Fibroblast of skin of right quadriceps (primary cell): ENCODE data around the gene GLI3.
A peak's percentile ranks its signal among the peaks of the same experiment; 100 is the strongest.

ENCODE experiments used
- DNase-seq: peaks from one replicate; pipeline ENCODE4 v3.0.0-alpha.2; 2013

Gene GLI3

GRCh38 chr7:42235741-42236161 lies 1.3 kb downstream of the GLI3 start:
- DNase-seq: no peak

- no peak for DNase-seq
Observed at GRCh38 chr7:42234736-42235135, 2.3 kb downstream of the GLI3 start.

GRCh38 chr7:42233695-42234331 lies 3.2 kb downstream of the GLI3 start:
- peak; percentile 66 for DNase-seq

- DNase-seq: no peak
Observed at GRCh38 chr7:42233171-42233570, 3.8 kb downstream of the GLI3 start.

GRCh38 chr7:42232275-42232674 lies 4.7 kb downstream of the GLI3 start:
- DNase-seq: peak; percentile 74

GRCh38 chr7:42231043-42231787 lies 5.8 kb downstream of the GLI3 start:
- DNase-seq: no peak

- no peak for DNase-seq
Observed at GRCh38 chr7:42227936-42228591, 8.9 kb downstream of the GLI3 start.

- DNase-seq: no peak
Observed at GRCh38 chr7:42227541-42227935, 9.5 kb downstream of the GLI3 start.

- no peak for DNase-seq
Observed at GRCh38 chr7:42227021-42227420, 10.0 kb downstream of the GLI3 start.

- peak; percentile 58 for DNase-seq
Observed at GRCh38 chr7:42226354-42226941, 10.6 kb downstream of the GLI3 start.

- no peak for DNase-seq
Observed at GRCh38 chr7:42224391-42225003, 12.5 kb downstream of the GLI3 start.

GRCh38 chr7:42222891-42223290 lies 14.1 kb downstream of the GLI3 start:
- DNase-seq: no peak

GRCh38 chr7:42222125-42222524 lies 14.9 kb downstream of the GLI3 start:
- DNase-seq: no peak

GRCh38 chr7:42221304-42221703 lies 15.7 kb downstream of the GLI3 start:
- no peak for DNase-seq

GRCh38 chr7:42219447-42219846 lies 17.6 kb downstream of the GLI3 start:
- peak; percentile 62 for DNase-seq

GRCh38 chr7:42218248-42218647 lies 18.8 kb downstream of the GLI3 start:
- no peak for DNase-seq

GRCh38 chr7:42217548-42217947 lies 19.5 kb downstream of the GLI3 start:
- DNase-seq: no peak

GRCh38 chr7:42217053-42217452 lies 20.0 kb downstream of the GLI3 start:
- no peak for DNase-seq

- no peak for DNase-seq
Observed at GRCh38 chr7:42214060-42214679, 22.8 kb downstream of the GLI3 start.

- no peak for DNase-seq
Observed at GRCh38 chr7:42213093-42213492, 23.9 kb downstream of the GLI3 start.

- DNase-seq: no peak
Observed at GRCh38 chr7:42212541-42213090, 24.4 kb downstream of the GLI3 start.

GRCh38 chr7:42211938-42212337 lies 25.1 kb downstream of the GLI3 start:
- DNase-seq: no peak
